Small intestine (tissue), 7 donors: Measurements from ENCODE around the gene CFAP90. TPM values are rescaled to one million over a fixed set of nuclear protein-coding genes. Genes with fewer than 3 reads are reported as not detected.

Experiments used
- DNase-seq, 2 donors: peaks; one replicate each; pipeline versions ENCODE4 v3.0.0 to v3.0.0-alpha.2; 2013
- FAIRE-seq: peaks from 2 replicates; lab custom pipeline; 2012; peaks lifted over from hg19 to GRCh38; lab: Jason Lieb, UNC
- H3K27ac ChIP-seq, 3 donors: one replicate each; pipeline ENCODE4 v1.5.1; 2013; ENCODE audit warnings: low read length in 2 of 3, mild to moderate bottlenecking in 2 of 3, control low read depth in 1 of 3, inconsistent platforms in 1 of 3, low read depth in 1 of 3, moderate library complexity in 1 of 3
- H3K27me3 ChIP-seq, 3 donors: one replicate each; pipeline ENCODE4 v1.6.1; 2013; ENCODE audit warnings: low read length in 3 of 3, inconsistent platforms in 1 of 3; ENCODE audit not compliant: control insufficient read depth in 3 of 3, insufficient read depth in 3 of 3
- H3K36me3 ChIP-seq, 3 donors: one replicate each; pipeline ENCODE4 v1.6.1; 2013; ENCODE audit warnings: low read length in 3 of 3, inconsistent platforms in 1 of 3, low read depth in 1 of 3, mild to moderate bottlenecking in 1 of 3, moderate library complexity in 1 of 3; ENCODE audit not compliant: control insufficient read depth in 3 of 3, insufficient read depth in 2 of 3
- H3K4me1 ChIP-seq, 3 donors: one replicate each; pipeline ENCODE4 v1.6.1; 2013; ENCODE audit warnings: low read length in 2 of 3, inconsistent platforms in 1 of 3, low read depth in 1 of 3, mild to moderate bottlenecking in 1 of 3, moderate library complexity in 1 of 3; ENCODE audit not compliant: control insufficient read depth in 3 of 3, insufficient read depth in 2 of 3
- H3K4me3 ChIP-seq, 3 donors: one replicate each; pipeline ENCODE4 v1.5.1; 2013; ENCODE audit warnings: low read length in 3 of 3, control low read depth in 1 of 3, inconsistent platforms in 1 of 3, low read depth in 1 of 3, mild to moderate bottlenecking in 1 of 3, moderate library complexity in 1 of 3
- H3K9me3 ChIP-seq, 2 donors: one replicate each; pipeline ENCODE4 v1.6.1; 2013; ENCODE audit warnings: low read depth in 1 of 2, low read length in 1 of 2; ENCODE audit not compliant: control insufficient read depth in 2 of 2, insufficient read depth in 1 of 2
- WGBS, 3 donors: extraction: QIAGEN DNeasy Blood & Tissue Kit; methylation state at CpG; one replicate each; pipeline ENCODE4 v1.1.7; 2013; 5-methylcytosine and 5-hydroxymethylcytosine counted together
- polyA plus RNA-seq, 4 donors: library from polyadenylated mRNA; stranded (reverse) in 3 of 4; unstranded in 1 of 4; fragments of 200-250 nt in 3 of 4; fragments of 120-200 nt in 1 of 4; gene quantifications; one replicate each; pipeline versions ENCODE4 v1.2.1 to v1.2.3, GENCODE V29; 2013
- donor health status: healthy with polysubstance abuse.
- donor health status: control.
- donor health status: control.
- donor health status: Bipolar disorder and iron deficiency.
- donor health status: healthy.

The CFAP90 gene
- polyA plus RNA-seq, 4 donors: 0.16 to 0.56 TPM; not detected in 2

DNA sequence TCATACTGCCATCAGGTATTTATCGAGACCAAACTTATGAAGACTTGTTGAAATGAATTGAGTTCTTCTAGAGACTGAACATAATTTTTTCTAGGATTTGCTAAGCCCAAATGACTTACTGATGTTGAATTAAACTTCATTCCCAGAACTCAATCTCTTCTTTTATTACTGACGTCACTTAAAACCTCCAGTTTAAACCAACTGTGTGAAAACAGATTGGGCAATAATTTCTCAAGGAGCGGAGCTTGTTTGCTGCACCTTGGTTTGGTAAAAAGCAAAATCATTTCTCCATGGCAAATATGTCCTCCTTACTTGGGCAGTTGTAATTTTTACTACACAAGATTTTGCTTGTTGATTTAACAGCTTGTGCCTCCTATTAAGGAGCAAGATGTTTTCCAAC, 37.4 kb downstream of the CFAP90 start:
- WGBS, 3 donors: 75 to 89% (median 85%) methylated on average over 3 of the region's 3 CpGs
- Histone ChIP-seq H3K9me3 (no peaks in the 10 kb centered on the region), H3K36me3 (no peaks in the 10 kb centered on the region), H3K27ac (no peak overlapping the region), H3K27me3 (no peaks in the 10 kb centered on the region), H3K4me1 (peaks cover 0 to 3% (median 0%) of the 10 kb centered on the region in 3 donors), H3K4me3 (no peak overlapping the region)
- DNase-seq (no peak), FAIRE-seq (no peak)

DNA sequence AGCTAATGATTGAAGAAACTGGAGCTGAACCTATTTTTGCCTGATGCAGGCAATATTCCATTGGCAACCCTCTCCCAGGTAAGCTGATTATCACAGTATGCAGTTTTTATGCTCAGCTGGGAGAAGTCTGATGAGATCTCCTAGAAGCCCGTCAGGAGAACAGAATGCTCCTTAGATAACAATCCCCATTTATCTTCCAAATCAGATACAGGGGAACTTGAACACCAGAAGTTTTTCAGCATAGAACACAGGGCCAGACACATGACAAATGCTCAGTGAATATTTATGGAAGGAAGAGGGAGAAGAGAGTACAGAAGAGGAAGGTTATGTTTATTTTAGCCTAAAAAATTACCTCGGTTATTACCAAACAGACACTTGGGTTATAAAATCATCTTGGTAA, 37.9 kb downstream of the CFAP90 start:
- H3K36me3 ChIP-seq: no peaks in the 10 kb centered on the region
- no peaks in the 10 kb centered on the region for H3K27me3 ChIP-seq
- DNase-seq: no peak
- no peaks in the 10 kb centered on the region for H3K9me3 ChIP-seq
- H3K4me1 ChIP-seq: peaks cover 0 to 3% (median 0%) of the 10 kb centered on the region in 3 donors
- H3K27ac ChIP-seq: no peak overlapping the region
- WGBS, 3 donors: 45 to 58% (median 51%) methylated on average over 2 of the region's 2 CpGs
- H3K4me3 ChIP-seq: no peak overlapping the region
- FAIRE-seq: no peak

DNA sequence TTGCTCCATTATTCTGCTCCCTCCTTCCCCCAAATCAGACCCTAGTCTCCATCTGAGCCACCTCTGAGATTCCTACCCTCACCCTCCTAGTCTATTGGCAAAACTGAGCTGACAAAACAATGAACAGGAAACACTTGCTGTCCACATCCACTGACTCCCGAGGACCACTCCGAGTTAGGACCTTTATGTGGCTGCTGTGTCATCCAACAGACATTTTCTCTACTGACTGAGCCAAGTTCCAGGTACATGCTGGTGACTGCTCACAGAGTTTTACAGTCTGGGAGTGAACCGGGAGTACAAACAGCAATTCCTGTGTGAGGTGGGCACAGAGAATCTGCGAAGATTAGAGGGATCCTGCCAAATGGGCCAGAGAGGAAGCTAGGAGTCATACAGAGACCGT, 39.2 kb downstream of the CFAP90 start:
- H3K27ac ChIP-seq: no peak overlapping the region
- no peaks in the 10 kb centered on the region for H3K36me3 ChIP-seq
- no peaks in the 10 kb centered on the region for H3K27me3 ChIP-seq
- no peak for FAIRE-seq
- peaks cover 0 to 3% (median 0%) of the 10 kb centered on the region in 3 donors for H3K4me1 ChIP-seq
- no peak for DNase-seq
- 70 to 76% (median 73%) methylated on average over 5 of the region's 5 CpGs for WGBS, 3 donors
- no peaks in the 10 kb centered on the region for H3K9me3 ChIP-seq
- H3K4me3 ChIP-seq: no peak overlapping the region

DNA sequence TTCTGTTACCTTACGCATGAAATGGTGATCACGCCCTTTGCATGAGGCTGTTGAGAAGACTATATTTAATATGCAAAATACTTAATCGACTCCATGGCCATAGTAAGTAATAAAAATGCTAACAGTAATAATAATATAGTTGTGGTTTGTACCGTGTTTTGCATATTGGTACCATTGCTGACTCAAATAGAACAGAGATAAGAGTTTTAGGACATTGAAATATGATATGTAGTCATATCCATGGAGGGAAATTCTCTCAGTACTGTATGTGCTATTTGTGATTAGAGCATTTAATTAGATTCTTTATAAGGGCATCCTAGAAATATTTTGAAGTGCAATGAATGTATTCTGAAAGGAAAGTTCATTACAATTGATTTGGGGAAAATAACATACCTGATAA, 41.9 kb downstream of the CFAP90 start:
- Histone ChIP-seq H3K9me3 (no peaks in the 10 kb centered on the region), H3K27me3 (no peaks in the 10 kb centered on the region), H3K4me3 (no peak overlapping the region), H3K4me1 (no peaks in the 10 kb centered on the region), H3K36me3 (peaks cover 0 to 2% (median 0%) of the 10 kb centered on the region in 3 donors), H3K27ac (no peak overlapping the region)
- DNase-seq: no peak
- no peak for FAIRE-seq
- 79 to 86% (median 84%) methylated on average over 4 of the region's 4 CpGs for WGBS, 3 donors

DNA sequence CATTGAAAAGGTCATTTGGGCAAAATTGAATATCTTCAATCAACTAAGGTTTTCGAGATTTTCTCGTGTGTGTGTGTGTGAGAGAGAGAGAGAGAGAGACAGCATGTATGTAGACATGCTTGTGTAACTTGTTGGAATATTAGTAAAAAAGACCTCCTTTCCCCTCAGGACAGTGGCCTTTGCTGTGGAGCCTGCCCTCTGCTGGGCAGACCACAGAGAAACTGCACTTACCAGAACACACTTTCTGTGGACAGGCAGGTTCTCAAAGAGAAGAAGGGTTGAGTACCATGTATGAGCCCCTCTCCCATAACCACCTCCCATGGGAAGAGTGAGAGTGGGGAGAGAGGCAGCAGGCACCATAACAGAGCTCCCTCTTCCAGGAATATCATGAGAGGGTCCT, 45.6 kb downstream of the CFAP90 start:
- FAIRE-seq: no peak
- Histone ChIP-seq H3K27ac (no peak overlapping the region), H3K4me3 (no peak overlapping the region), H3K9me3 (no peaks in the 10 kb centered on the region), H3K4me1 (no peaks in the 10 kb centered on the region), H3K27me3 (no peaks in the 10 kb centered on the region), H3K36me3 (peaks cover 0 to 2% (median 0%) of the 10 kb centered on the region in 3 donors)
- no peak for DNase-seq
- 78 to 97% (median 92%) methylated on average over 2 of the region's 2 CpGs for WGBS, 3 donors

DNA sequence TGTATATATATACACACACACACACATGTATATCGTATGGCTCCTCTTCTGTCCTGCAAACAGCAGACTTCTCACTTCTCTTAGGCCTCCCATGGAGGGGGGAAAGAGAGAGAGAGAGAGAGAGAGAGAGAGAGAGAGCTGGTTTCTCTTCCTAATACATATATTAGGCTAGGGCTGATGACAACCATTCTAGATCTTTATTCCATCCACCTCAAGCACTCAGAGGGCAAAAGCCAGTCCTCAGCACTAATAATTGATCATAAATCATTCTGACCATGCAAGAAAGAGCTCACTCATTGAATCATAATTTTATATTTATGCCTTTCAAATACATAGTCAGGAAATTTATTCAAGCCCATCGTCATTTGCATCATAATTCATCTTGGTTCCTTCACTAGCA, 47.0 kb downstream of the CFAP90 start:
- DNase-seq: no peak
- FAIRE-seq: no peak
- Histone ChIP-seq H3K4me1 (no peaks in the 10 kb centered on the region), H3K9me3 (no peaks in the 10 kb centered on the region), H3K27me3 (no peaks in the 10 kb centered on the region), H3K36me3 (peaks cover 0 to 2% (median 0%) of the 10 kb centered on the region in 3 donors), H3K27ac (no peak overlapping the region), H3K4me3 (no peak overlapping the region)
- WGBS, 3 donors: 40 to 70% (median 51%) methylated on average over 2 of the region's 2 CpGs

DNA sequence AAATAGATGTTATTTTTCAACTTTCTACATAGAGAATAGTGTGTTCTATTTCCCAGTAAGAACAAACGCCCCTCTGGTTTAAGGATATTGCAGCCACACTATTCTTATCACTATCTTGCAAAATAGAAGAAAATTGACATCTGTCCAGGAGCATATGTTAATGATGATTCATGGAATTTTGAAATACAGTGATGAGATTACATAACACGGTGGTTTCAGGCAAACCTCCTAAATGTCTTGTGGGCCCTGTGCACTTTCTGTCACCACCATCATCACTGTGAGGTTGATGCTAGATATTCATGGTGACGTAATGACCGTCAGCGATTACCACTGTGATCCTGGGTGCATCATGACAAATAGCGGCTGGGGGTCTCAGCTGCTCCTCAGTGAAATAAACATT, 48.1 kb downstream of the CFAP90 start:
- Histone ChIP-seq H3K27ac (no peak overlapping the region), H3K27me3 (no peaks in the 10 kb centered on the region), H3K4me1 (no peaks in the 10 kb centered on the region), H3K9me3 (no peaks in the 10 kb centered on the region), H3K4me3 (no peak overlapping the region), H3K36me3 (peaks cover 0 to 2% (median 0%) of the 10 kb centered on the region in 3 donors)
- FAIRE-seq: no peak
- WGBS, 3 donors: 76 to 87% (median 79%) methylated on average over 6 of the region's 6 CpGs
- DNase-seq: no peak

DNA sequence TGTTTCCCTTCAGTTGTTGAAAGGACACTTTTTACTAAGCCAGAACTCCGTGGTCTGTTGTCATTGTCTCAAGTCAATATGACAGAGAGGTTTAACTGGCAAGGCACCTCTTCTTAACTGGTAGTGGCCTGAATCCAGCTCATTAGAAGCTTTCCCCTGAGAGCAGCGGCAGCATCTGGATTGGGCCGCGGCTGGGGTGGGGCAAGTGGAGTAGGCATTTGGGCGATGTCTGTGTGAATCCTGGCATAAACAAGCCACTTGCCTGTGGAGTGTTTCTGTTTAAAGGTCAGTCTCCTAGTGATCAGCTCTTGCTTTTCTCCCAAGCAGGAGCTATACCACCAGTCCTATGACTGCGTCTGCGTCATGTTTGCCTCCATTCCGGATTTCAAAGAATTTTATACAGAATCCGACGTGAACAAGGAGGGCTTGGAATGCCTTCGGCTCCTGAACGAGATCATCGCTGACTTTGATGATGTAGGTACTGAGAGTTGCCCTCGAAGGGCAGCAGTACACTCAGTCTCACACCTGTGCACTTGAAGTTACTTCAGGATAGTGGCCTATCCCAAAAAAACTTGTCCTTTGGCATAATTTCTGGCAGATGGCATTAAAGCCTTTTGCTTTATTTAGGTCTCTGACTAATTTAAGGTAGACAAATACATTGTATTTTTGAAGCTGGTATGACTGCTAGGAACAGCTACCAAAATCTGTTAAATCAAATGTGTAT, 48.9 kb downstream of the CFAP90 start:
- Histone ChIP-seq H3K4me3 (no peak overlapping the region), H3K4me1 (no peaks in the 10 kb centered on the region), H3K27ac (no peak overlapping the region), H3K27me3 (no peaks in the 10 kb centered on the region), H3K9me3 (no peaks in the 10 kb centered on the region), H3K36me3 (peaks cover 0 to 2% (median 0%) of the 10 kb centered on the region in 3 donors)
- 79 to 82% (median 80%) methylated on average over 14 of the region's 14 CpGs for WGBS, 3 donors
- FAIRE-seq (no peak), DNase-seq (no peak)

DNA sequence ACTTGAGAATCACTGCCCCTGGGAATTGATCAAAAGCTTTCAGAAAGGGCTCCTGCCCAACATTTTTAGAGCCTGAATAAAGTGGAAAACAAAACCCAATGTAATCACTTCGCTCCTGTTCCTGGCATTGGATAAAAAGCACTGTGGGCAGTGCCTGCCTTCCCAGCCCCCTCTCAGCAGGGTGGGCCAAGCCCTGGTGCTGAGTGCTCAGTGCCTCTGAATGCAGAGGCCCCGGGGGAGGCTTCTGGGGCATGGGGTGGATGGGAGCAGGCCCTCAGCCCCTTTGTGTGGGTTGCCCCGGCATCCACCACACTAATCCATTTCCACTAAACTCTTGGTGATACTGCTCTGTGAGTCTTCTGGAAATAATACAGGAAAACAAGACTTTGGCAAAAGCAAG, 55.6 kb downstream of the CFAP90 start:
- WGBS, 3 donors: 59 to 84% (median 67%) methylated on average over 3 of the region's 3 CpGs
- Histone ChIP-seq H3K27me3 (no peaks in the 10 kb centered on the region), H3K27ac (no peak overlapping the region), H3K36me3 (no peaks in the 10 kb centered on the region), H3K4me3 (no peak overlapping the region), H3K9me3 (no peaks in the 10 kb centered on the region), H3K4me1 (no peaks in the 10 kb centered on the region)
- DNase-seq (no peak), FAIRE-seq (no peak)
